ENCODE data around the gene SHC4. TPM values are rescaled to one million over a fixed set of nuclear protein-coding genes. Genes with fewer than 3 reads are reported as not detected.

SHC4 gene
- total RNA-seq, 1 donor from 2014 or later, result 2.2 TPM

- TF ChIP-seq EZH2phosphoT487 (IDR thresholded peaks at IDR 0.05) (no peak), EZH2 (IDR thresholded peaks at IDR 0.05) (no peak), CTCF (IDR thresholded peaks at IDR 0.05) (no peak)
- Mint-ChIP-seq H3K9me3 (no peaks in the 10 kb centered on the region), H3K36me3 (no peaks in the 10 kb centered on the region), H3K27ac (no peak overlapping the region), H3K4me1 (peaks cover 3% of the 10 kb centered on the region), H3K27me3 (ENCODE audit: insufficient read depth, low read depth) (peaks cover 2% of the 10 kb centered on the region), H3K4me3 (no peak overlapping the region)
- no peaks in the 10 kb centered on the region for H3K27me3 ChIP-seq
- H3K79me2 ChIP-seq (ENCODE audit: low read depth), result no peaks in the 10 kb centered on the region
- no peaks in the 10 kb centered on the region for H3K9me3 ChIP-seq (ENCODE audit: low read depth)
- H4K20me1 ChIP-seq (ENCODE audit: low read depth), result no peaks in the 10 kb centered on the region
- H3K36me3 ChIP-seq, result no peaks in the 10 kb centered on the region
- no peak for DNase-seq (ENCODE audit: low spot score)
- H3K4me1 ChIP-seq, result peaks cover 7% of the 10 kb centered on the region
- H3K4me3 ChIP-seq, result no peak overlapping the region
- H3K9ac ChIP-seq, result no peak overlapping the region
- H2AFZ ChIP-seq (replicated peaks), result no peak overlapping the region
- no peaks in the 10 kb centered on the region for H3F3A ChIP-seq (ENCODE audit: low read depth)
- H3K27ac ChIP-seq, result no peak overlapping the region
- H3K4me2 ChIP-seq, result no peak overlapping the region
Measured at GRCh38 chr15:48925714-48926223, 38.0 kb downstream of the SHC4 start.

- H3K4me1 ChIP-seq, result peaks cover 6% of the 10 kb centered on the region
- no peaks in the 10 kb centered on the region for H3K27me3 ChIP-seq
- no peaks in the 10 kb centered on the region for H3K9me3 ChIP-seq (ENCODE audit: low read depth)
- Mint-ChIP-seq H3K27ac (no peak overlapping the region), H3K36me3 (no peaks in the 10 kb centered on the region), H3K9me3 (no peaks in the 10 kb centered on the region), H3K27me3 (ENCODE audit: insufficient read depth, low read depth) (peaks cover 2% of the 10 kb centered on the region), H3K4me3 (no peak overlapping the region), H3K4me1 (peaks cover 1% of the 10 kb centered on the region)
- no peaks in the 10 kb centered on the region for H3K79me2 ChIP-seq (ENCODE audit: low read depth)
- H3K36me3 ChIP-seq, result no peaks in the 10 kb centered on the region
- H3K9ac ChIP-seq, result no peak overlapping the region
- no peak for DNase-seq (ENCODE audit: low spot score)
- H3F3A ChIP-seq (ENCODE audit: low read depth), result no peaks in the 10 kb centered on the region
- H3K4me3 ChIP-seq, result no peak overlapping the region
- H3K27ac ChIP-seq, result no peak overlapping the region
- H3K4me2 ChIP-seq, result no peak overlapping the region
- no peak for TF ChIP-seq EZH2 (IDR thresholded peaks at IDR 0.05)
- TF ChIP-seq CTCF (IDR thresholded peaks at IDR 0.05), result no peak
- no peak for TF ChIP-seq EZH2phosphoT487 (IDR thresholded peaks at IDR 0.05)
- H4K20me1 ChIP-seq (ENCODE audit: low read depth), result no peaks in the 10 kb centered on the region
- no peak overlapping the region for H2AFZ ChIP-seq (replicated peaks)
Measured at GRCh38 chr15:48924528-48925393, 39.0 kb downstream of the SHC4 start.

- no peak for DNase-seq (ENCODE audit: low spot score)
- Histone ChIP-seq H3K9ac (no peak overlapping the region), H3K27ac (no peak overlapping the region), H3F3A (ENCODE audit: low read depth) (no peaks in the 10 kb centered on the region), H3K9me3 (ENCODE audit: low read depth) (no peaks in the 10 kb centered on the region), H4K20me1 (ENCODE audit: low read depth) (no peaks in the 10 kb centered on the region), H3K4me2 (no peak overlapping the region), H2AFZ (replicated peaks) (no peak overlapping the region), H3K27me3 (no peaks in the 10 kb centered on the region), H3K4me3 (no peak overlapping the region), H3K4me1 (no peaks in the 10 kb centered on the region), H3K36me3 (no peaks in the 10 kb centered on the region), H3K79me2 (ENCODE audit: low read depth) (no peaks in the 10 kb centered on the region)
- no peaks in the 10 kb centered on the region for H3K27me3 Mint-ChIP-seq (ENCODE audit: insufficient read depth, low read depth)
- H3K27ac Mint-ChIP-seq, result no peak overlapping the region
- H3K4me3 Mint-ChIP-seq, result no peak overlapping the region
- H3K36me3 Mint-ChIP-seq, result no peaks in the 10 kb centered on the region
- no peaks in the 10 kb centered on the region for H3K9me3 Mint-ChIP-seq
- no peaks in the 10 kb centered on the region for H3K4me1 Mint-ChIP-seq
- TF ChIP-seq EZH2phosphoT487 (IDR thresholded peaks at IDR 0.05), result no peak
- no peak for TF ChIP-seq EZH2 (IDR thresholded peaks at IDR 0.05)
- TF ChIP-seq CTCF (IDR thresholded peaks at IDR 0.05), result no peak
Measured at GRCh38 chr15:48922046-48922445, 41.7 kb downstream of the SHC4 start.
